Effector memory CD8-positive, alpha-beta T cell (primary cell): ENCODE measurements around the gene LSM14B.

ENCODE experiments used
- ATAC-seq: fragments of 150-1000 bp; cut with Tn5 transposase; replicated peaks from 2 replicates; pipeline ENCODE4 v1.10.0; 2021; ENCODE audit warnings: mild to moderate bottlenecking, moderate library complexity
- DNase-seq, 3 experiments: peaks; one replicate each; pipeline ENCODE4 v3.0.0; 2021
- H3K27ac Mint-ChIP-seq, 2 donors: one replicate each; pipeline ENCODE4 v1.8.0; 2022; ENCODE audit warnings: mild to moderate bottlenecking in 2 of 2, mixed read lengths in 2 of 2, moderate library complexity in 2 of 2
- H3K27me3 Mint-ChIP-seq, 2 donors: one replicate each; pipeline ENCODE4 v1.8.0; 2022; ENCODE audit warnings: mixed read lengths in 2 of 2
- H3K36me3 Mint-ChIP-seq: one replicate; pipeline ENCODE4 v1.8.0; 2022; ENCODE audit warnings: mild to moderate bottlenecking, moderate library complexity, mixed read lengths; ENCODE audit not compliant: insufficient read depth
- H3K4me1 Mint-ChIP-seq, 2 donors: one replicate each; pipeline ENCODE4 v1.8.0; 2022; ENCODE audit warnings: low read depth in 2 of 2, mixed read lengths in 2 of 2
- H3K4me3 Mint-ChIP-seq, 2 donors: one replicate each; pipeline ENCODE4 v1.8.0; 2022; ENCODE audit warnings: mild to moderate bottlenecking in 2 of 2, mixed read lengths in 2 of 2, moderate library complexity in 2 of 2
- H3K9me3 Mint-ChIP-seq, 2 donors: one replicate each; pipeline ENCODE4 v1.8.0; 2022; ENCODE audit warnings: mixed read lengths in 2 of 2

LSM14B gene

GRCh38 chr20:62174021-62174804, 51.9 kb downstream of the LSM14B start:
- H3K4me3 Mint-ChIP-seq: no peak overlapping the region

GRCh38 chr20:62174870-62175624, 52.8 kb downstream of the LSM14B start:
- H3K4me1 Mint-ChIP-seq: no peaks in the 10 kb centered on the region
- H3K27me3 Mint-ChIP-seq: no peaks in the 10 kb centered on the region
- DNase-seq: no peak
- peak overlapping the region in 1 of 2 donors; percentile 4 for H3K4me3 Mint-ChIP-seq
- H3K27ac Mint-ChIP-seq: peak overlapping the region in 1 of 2 donors; percentile 52
- H3K9me3 Mint-ChIP-seq: no peaks in the 10 kb centered on the region
- H3K36me3 Mint-ChIP-seq: peaks cover 12% of the 10 kb centered on the region
- no peak for ATAC-seq

More at GRCh38 chr20:62174021-62174804, 51.9 kb downstream of the LSM14B start:
- Mint-ChIP-seq H3K36me3 (peaks cover 13% of the 10 kb centered on the region), H3K9me3 (no peaks in the 10 kb centered on the region), H3K27me3 (no peaks in the 10 kb centered on the region), H3K27ac (peak overlapping the region in 1 of 2 donors; percentile 52), H3K4me1 (no peaks in the 10 kb centered on the region)
- DNase-seq: no peak
- ATAC-seq: no peak

GRCh38 chr20:62175711-62176110, 53.4 kb downstream of the LSM14B start:
- ATAC-seq (no peak), DNase-seq (no peak)
- Mint-ChIP-seq H3K9me3 (no peaks in the 10 kb centered on the region), H3K27me3 (no peaks in the 10 kb centered on the region), H3K36me3 (peaks cover 12% of the 10 kb centered on the region), H3K4me3 (no peak overlapping the region), H3K4me1 (no peaks in the 10 kb centered on the region), H3K27ac (no peak overlapping the region)

GRCh38 chr20:62176866-62177265, 54.6 kb downstream of the LSM14B start:
- H3K9me3 Mint-ChIP-seq: no peaks in the 10 kb centered on the region
- H3K4me3 Mint-ChIP-seq: no peak overlapping the region
- H3K36me3 Mint-ChIP-seq: peaks cover 12% of the 10 kb centered on the region
- H3K27ac Mint-ChIP-seq: no peak overlapping the region
- no peaks in the 10 kb centered on the region for H3K27me3 Mint-ChIP-seq
- peaks cover 0 to 1% of the 10 kb centered on the region in 2 donors for H3K4me1 Mint-ChIP-seq
- DNase-seq (no peak), ATAC-seq (no peak)

GRCh38 chr20:62177307-62177706, 55.0 kb downstream of the LSM14B start:
- H3K36me3 Mint-ChIP-seq: peaks cover 13% of the 10 kb centered on the region
- no peaks in the 10 kb centered on the region for H3K27me3 Mint-ChIP-seq
- ATAC-seq (no peak), DNase-seq (no peak)
- H3K4me3 Mint-ChIP-seq: no peak overlapping the region
- no peaks in the 10 kb centered on the region for H3K9me3 Mint-ChIP-seq
- H3K27ac Mint-ChIP-seq: no peak overlapping the region
- peaks cover 0 to 5% of the 10 kb centered on the region in 2 donors for H3K4me1 Mint-ChIP-seq

GRCh38 chr20:62178316-62179161, 56.3 kb downstream of the LSM14B start:
- Mint-ChIP-seq H3K9me3 (no peaks in the 10 kb centered on the region), H3K27ac (no peak overlapping the region), H3K36me3 (peaks cover 20% of the 10 kb centered on the region), H3K4me1 (peaks cover 6 to 7% of the 10 kb centered on the region in 2 donors), H3K4me3 (no peak overlapping the region), H3K27me3 (no peaks in the 10 kb centered on the region)
- DNase-seq (no peak), ATAC-seq (no peak)

GRCh38 chr20:62179162-62179504, 56.9 kb downstream of the LSM14B start:
- H3K27ac Mint-ChIP-seq: no peak overlapping the region
- ATAC-seq (no peak), DNase-seq (no peak)
- peaks cover 22% of the 10 kb centered on the region for H3K36me3 Mint-ChIP-seq
- no peak overlapping the region for H3K4me3 Mint-ChIP-seq
- no peaks in the 10 kb centered on the region for H3K27me3 Mint-ChIP-seq
- no peaks in the 10 kb centered on the region for H3K9me3 Mint-ChIP-seq
- peaks cover 9 to 13% of the 10 kb centered on the region in 2 donors for H3K4me1 Mint-ChIP-seq

- Mint-ChIP-seq H3K4me1 (peaks cover 20 to 21% of the 10 kb centered on the region in 2 donors), H3K9me3 (no peaks in the 10 kb centered on the region), H3K36me3 (peaks cover 23% of the 10 kb centered on the region), H3K4me3 (peak overlapping the region; percentile 88 to 91), H3K27ac (peak overlapping the region; percentile 96), H3K27me3 (no peaks in the 10 kb centered on the region)
- ATAC-seq: no peak
- DNase-seq: no peak
Observed at GRCh38 chr20:62181808-62182207, 59.5 kb downstream of the LSM14B start.

- ATAC-seq (peak; percentile 91), DNase-seq (peak; percentile 87 to 91 (median 88))
- Mint-ChIP-seq H3K4me3 (peak within 1 kb of the TSS; percentile 88 to 91), H3K4me1 (peaks cover 27 to 30% of the 10 kb centered on the region in 2 donors), H3K36me3 (peaks cover 23% of the 10 kb centered on the region), H3K9me3 (no peaks in the 10 kb centered on the region), H3K27me3 (no peaks in the 10 kb centered on the region), H3K27ac (peak within 1 kb of the TSS; percentile 96)
Observed at GRCh38 chr20:62182469-62183425, 60.5 kb downstream of the LSM14B start, which contains the start of gene MTG2. Gene MTG2 (plus strand): TSS chr20:62183028. CDS start chr20:62193421, 10,393 bp downstream.

GRCh38 chr20:62183426-62184142, 61.3 kb downstream of the LSM14B start:
- peak overlapping the region; percentile 88 to 91 for H3K4me3 Mint-ChIP-seq
- peaks cover 29 to 31% of the 10 kb centered on the region in 2 donors for H3K4me1 Mint-ChIP-seq
- ATAC-seq (no peak), DNase-seq (no peak)
- H3K9me3 Mint-ChIP-seq: no peaks in the 10 kb centered on the region
- H3K36me3 Mint-ChIP-seq: peaks cover 23% of the 10 kb centered on the region
- peak overlapping the region; percentile 96 for H3K27ac Mint-ChIP-seq
- no peaks in the 10 kb centered on the region for H3K27me3 Mint-ChIP-seq
